ENCODE data around the gene ZIC2. TPM values are rescaled to one million over a fixed set of nuclear protein-coding genes. Genes with fewer than 3 reads are reported as not detected.

The ZIC2 gene
- total and polyA plus RNA-seq, 2 donors (not counting 1 experiment from before 2014, with no cell fraction given) = not detected

- Histone ChIP-seq H4K20me1 (ENCODE audit: control insufficient read depth, extremely low read depth, insufficient read depth, low read length) (no peaks in the 10 kb centered on the region), H3K27me3 (ENCODE audit: control insufficient read depth, insufficient read depth, low read length) (peaks cover 67% of the 10 kb centered on the region), H3K27ac (ENCODE audit: insufficient read depth, low read length) (no peak overlapping the region), H3K4me1 (ENCODE audit: control insufficient read depth, extremely low read depth, insufficient read depth, low read length) (no peaks in the 10 kb centered on the region), H2AFZ (ENCODE audit: low read length) (no peak overlapping the region), H3K4me2 (ENCODE audit: extremely low read depth, insufficient read depth, low read length) (no peak overlapping the region), H3K36me3 (ENCODE audit: control insufficient read depth, insufficient read depth, low read length) (no peaks in the 10 kb centered on the region), H3K4me3 (replicated peaks in 1 of 4; ENCODE audit: control extremely low read depth in 1 of 4, insufficient read depth in 1 of 4, low read depth in 3 of 4, low read length in 4 of 4) (no peak overlapping the region), H3K9me3 (ENCODE audit: control insufficient read depth, insufficient read depth, low read depth, low read length) (no peaks in the 10 kb centered on the region), H3K79me2 (ENCODE audit: control insufficient read depth, insufficient read depth, low read length) (no peaks in the 10 kb centered on the region), H3K9ac (ENCODE audit: insufficient read depth, low read length) (no peak overlapping the region)
- TF ChIP-seq EZH2 (IDR thresholded peaks at IDR 0.05; ENCODE audit: low read length, missing control alignments) (peak; percentile 73), CTCF (conservative IDR thresholded peaks at IDR 0.05 in 1 of 2, IDR thresholded peaks at IDR 0.05 in 1 of 2; ENCODE audit: low read depth in 1 of 2, low read length in 2 of 2) (no peak)
- no peak for DNase-seq (ENCODE audit: low read depth in 2 of 2)
Observed at GRCh38 chr13:99958406-99959126, 23.0 kb upstream of the ZIC2 start.

DNA sequence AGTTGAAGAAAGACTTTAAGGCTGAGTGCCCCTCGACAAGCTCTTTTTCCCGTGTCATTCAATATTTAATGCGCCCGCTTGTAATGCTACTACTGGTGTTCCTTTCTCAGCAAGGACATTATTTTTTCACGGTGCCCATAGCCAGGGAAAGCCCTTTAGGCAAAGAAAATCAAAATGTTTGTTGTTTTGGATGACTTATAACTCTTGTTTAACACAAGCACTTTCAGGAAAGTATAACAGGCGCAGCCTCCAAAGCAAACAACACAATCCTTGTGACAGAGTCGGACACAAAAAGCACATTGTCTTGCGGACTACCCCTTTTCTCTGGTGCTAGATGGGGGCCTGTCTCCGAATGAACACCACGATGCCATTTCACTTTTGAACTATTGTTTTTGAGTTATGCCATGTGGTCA is 22.5 kb upstream of the ZIC2 start:
- DNase-seq (ENCODE audit: low read depth in 2 of 2) = no peak
- Histone ChIP-seq H3K4me2 (ENCODE audit: extremely low read depth, insufficient read depth, low read length) (no peak overlapping the region), H3K4me3 (replicated peaks in 1 of 4; ENCODE audit: control extremely low read depth in 1 of 4, insufficient read depth in 1 of 4, low read depth in 3 of 4, low read length in 4 of 4) (no peak overlapping the region), H3K4me1 (ENCODE audit: control insufficient read depth, extremely low read depth, insufficient read depth, low read length) (no peaks in the 10 kb centered on the region), H3K9ac (ENCODE audit: insufficient read depth, low read length) (no peak overlapping the region), H3K27me3 (ENCODE audit: control insufficient read depth, insufficient read depth, low read length) (peaks cover 67% of the 10 kb centered on the region), H3K36me3 (ENCODE audit: control insufficient read depth, insufficient read depth, low read length) (no peaks in the 10 kb centered on the region), H3K9me3 (ENCODE audit: control insufficient read depth, insufficient read depth, low read depth, low read length) (no peaks in the 10 kb centered on the region), H3K27ac (ENCODE audit: insufficient read depth, low read length) (no peak overlapping the region), H3K79me2 (ENCODE audit: control insufficient read depth, insufficient read depth, low read length) (no peaks in the 10 kb centered on the region), H4K20me1 (ENCODE audit: control insufficient read depth, extremely low read depth, insufficient read depth, low read length) (no peaks in the 10 kb centered on the region), H2AFZ (ENCODE audit: low read length) (no peak overlapping the region)
- TF ChIP-seq EZH2 (IDR thresholded peaks at IDR 0.05; ENCODE audit: low read length, missing control alignments) (peak; percentile 16), CTCF (conservative IDR thresholded peaks at IDR 0.05 in 1 of 2, IDR thresholded peaks at IDR 0.05 in 1 of 2; ENCODE audit: low read depth in 1 of 2, low read length in 2 of 2) (no peak)

DNA sequence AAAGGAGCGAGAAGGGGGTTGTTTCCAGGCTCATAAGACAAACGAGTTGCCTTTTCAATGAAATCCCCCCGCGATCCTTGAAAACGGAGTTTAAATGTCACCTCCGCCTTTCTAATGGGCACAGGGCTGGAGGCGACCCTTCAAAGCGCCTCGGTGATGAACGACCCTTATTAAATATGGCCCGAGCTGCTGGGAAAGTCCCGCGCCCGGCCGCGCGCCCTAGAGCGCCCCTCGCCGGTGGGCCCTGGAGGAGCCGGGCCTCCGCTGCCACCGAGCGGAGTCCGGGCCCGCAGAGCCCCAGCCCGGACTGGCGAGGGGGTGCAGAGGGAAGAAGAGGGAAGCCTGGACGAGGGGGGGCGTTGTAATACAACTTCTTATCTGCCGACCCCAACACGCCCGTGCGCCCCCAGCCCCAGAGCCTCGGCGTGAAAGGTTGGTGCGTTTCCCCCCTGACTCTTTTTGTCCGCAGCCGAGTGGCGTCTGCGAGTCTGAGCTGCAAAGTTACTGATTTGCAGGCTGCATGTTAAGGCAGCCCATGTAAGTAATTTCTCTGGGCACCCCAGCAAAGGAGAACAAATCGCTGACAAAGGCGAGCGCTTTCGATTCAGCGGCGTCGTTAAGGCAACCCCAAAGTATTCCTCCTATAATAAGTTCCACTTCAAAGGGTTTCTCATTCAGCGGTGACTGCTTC is 21.9 kb upstream of the ZIC2 start:
- H3K9me3 ChIP-seq (ENCODE audit: control insufficient read depth, insufficient read depth, low read depth, low read length) = no peaks in the 10 kb centered on the region
- DNase-seq (ENCODE audit: low read depth in 2 of 2) = no peak
- H3K4me3 ChIP-seq (replicated peaks in 1 of 4; ENCODE audit: control extremely low read depth in 1 of 4, insufficient read depth in 1 of 4, low read depth in 3 of 4, low read length in 4 of 4) = peak overlapping the region in 1 of 4 experiments; percentile 11
- no peaks in the 10 kb centered on the region for H3K4me1 ChIP-seq (ENCODE audit: control insufficient read depth, extremely low read depth, insufficient read depth, low read length)
- H4K20me1 ChIP-seq (ENCODE audit: control insufficient read depth, extremely low read depth, insufficient read depth, low read length) = no peaks in the 10 kb centered on the region
- H3K27me3 ChIP-seq (ENCODE audit: control insufficient read depth, insufficient read depth, low read length) = peaks cover 66% of the 10 kb centered on the region
- no peak overlapping the region for H3K9ac ChIP-seq (ENCODE audit: insufficient read depth, low read length)
- no peaks in the 10 kb centered on the region for H3K79me2 ChIP-seq (ENCODE audit: control insufficient read depth, insufficient read depth, low read length)
- H3K4me2 ChIP-seq (ENCODE audit: extremely low read depth, insufficient read depth, low read length) = peak overlapping the region; percentile 3
- TF ChIP-seq CTCF (conservative IDR thresholded peaks at IDR 0.05 in 1 of 2, IDR thresholded peaks at IDR 0.05 in 1 of 2; ENCODE audit: low read depth in 1 of 2, low read length in 2 of 2) = no peak
- no peak for TF ChIP-seq EZH2 (IDR thresholded peaks at IDR 0.05; ENCODE audit: low read length, missing control alignments)
- no peak overlapping the region for H2AFZ ChIP-seq (ENCODE audit: low read length)
- no peaks in the 10 kb centered on the region for H3K36me3 ChIP-seq (ENCODE audit: control insufficient read depth, insufficient read depth, low read length)
- H3K27ac ChIP-seq (ENCODE audit: insufficient read depth, low read length) = no peak overlapping the region

Measured in fibroblast of lung (primary cell).